NCI-H2227 (cell line): Measurements from ENCODE around the gene FAM187B.

Experiments used
- DNase-seq: peaks from one replicate; lab custom pipeline; 2025; ENCODE audit not compliant: unreplicated experiment; lab: John Stamatoyannopoulos, UW

Gene FAM187B

GRCh38 chr19:35179830-35180229, 48.7 kb downstream of the FAM187B start:
- no peak for DNase-seq

DNA sequence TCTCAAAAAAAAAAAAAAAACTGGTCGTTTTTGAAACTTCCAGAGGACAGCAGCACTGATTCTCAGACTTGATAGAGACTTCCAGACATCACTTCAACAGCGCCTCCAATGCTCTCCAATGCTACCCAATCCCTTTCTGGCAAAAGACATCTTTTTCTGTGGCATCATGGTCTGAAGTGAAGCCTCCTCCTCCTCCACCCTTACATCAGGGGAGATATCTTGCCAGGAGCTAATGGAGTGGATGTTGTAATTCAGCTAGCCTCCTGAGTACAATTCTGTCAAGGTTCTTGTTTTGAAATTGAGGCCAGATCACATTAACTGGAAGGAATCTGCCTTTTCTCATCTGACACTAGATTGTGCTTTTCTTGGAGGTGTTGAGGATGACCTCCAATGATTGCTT, 49.8 kb downstream of the FAM187B start:
- DNase-seq = no peak

DNA sequence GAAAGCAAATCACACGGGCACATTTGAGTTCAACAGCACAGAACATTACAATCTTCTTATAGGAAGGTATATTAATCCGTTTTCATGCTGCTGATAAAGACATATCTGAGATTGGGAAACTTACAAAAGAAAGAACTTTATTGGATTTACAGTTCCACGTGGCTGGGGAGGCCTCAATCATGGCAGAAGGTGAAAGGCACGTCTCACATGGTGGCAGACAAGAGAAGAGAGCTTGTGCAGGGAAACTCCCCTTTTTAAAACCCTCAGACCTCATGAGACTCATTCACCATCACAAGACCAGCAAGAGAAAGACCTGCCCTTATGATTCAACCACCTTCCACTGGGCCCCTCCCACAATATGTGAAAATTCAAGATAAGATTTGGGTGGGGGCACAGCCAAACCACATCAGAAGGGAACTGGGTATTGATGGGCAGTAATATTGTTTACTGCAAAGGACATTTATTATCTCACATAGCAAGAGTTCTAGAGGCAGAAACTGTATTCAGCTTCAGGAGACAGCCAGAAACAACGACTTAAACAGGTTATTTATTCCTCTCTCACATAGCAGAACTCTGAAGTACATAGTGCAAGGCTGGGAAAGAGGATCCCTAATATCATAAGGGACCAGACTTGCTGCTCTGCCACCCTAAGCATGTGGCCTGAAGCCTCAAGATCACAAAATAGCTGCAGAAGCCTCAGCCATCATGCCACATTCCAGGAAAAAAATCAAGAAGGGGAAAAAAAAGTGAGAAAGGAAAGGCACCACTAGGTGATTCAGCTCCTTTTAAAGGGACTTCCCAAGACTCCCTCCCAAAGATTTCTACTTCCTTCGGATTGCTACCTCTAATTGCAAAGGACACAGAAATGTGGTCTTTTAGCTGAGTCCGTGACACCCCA, 50.9 kb downstream of the FAM187B start:
- DNase-seq = no peak

DNA sequence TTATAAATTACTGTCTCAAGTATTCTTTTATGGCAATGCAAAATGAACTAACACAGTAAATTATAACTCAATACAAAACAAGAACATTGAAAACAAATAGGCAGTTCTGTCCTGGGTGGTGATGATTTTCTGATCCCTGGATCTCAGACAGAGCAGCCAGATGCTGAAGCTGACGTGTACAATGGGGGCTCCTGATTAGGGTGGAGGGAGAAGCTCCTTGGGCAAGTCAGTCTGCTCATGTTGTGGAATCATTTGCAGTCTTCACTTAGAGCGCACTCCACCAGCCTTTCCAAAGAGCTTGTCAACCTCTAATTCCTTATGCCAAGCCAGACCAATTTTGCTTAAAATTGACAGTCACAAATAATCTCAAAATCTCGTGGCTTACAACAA, 52.4 kb downstream of the FAM187B start:
- DNase-seq = no peak
